CD4-positive, alpha-beta T cell (primary cell): ENCODE measurements around the gene DTNB. TPM values are rescaled to one million over a fixed set of nuclear protein-coding genes. Genes with fewer than 3 reads are reported as not detected.

Experiments used
- ATAC-seq: fragments of 200-7000 bp; cut with Tn5 transposase; one replicate; pipeline ENCODE4 v1.10.0; 2022; ENCODE audit warnings: mild to moderate bottlenecking; ENCODE audit not compliant: poor library complexity
- CTCF ChIA-PET: fragments of 350-600 bp; sonication (Branson Sonifier 250); formaldehyde crosslinking; loops from one replicate; lab custom pipeline; 2021; ENCODE audit warnings: antibody characterized with exemption, inconsistent platforms; lab: Charles Lee
- POLR2A ChIA-PET: fragments of 350-600 bp; sonication (Branson Sonifier 250); formaldehyde crosslinking; loops from one replicate; lab custom pipeline; 2021; ENCODE audit warnings: antibody characterized with exemption, inconsistent platforms; lab: Charles Lee
- DNase-seq, 14 experiments: peaks; one replicate each; pipeline ENCODE4 v3.0.0-alpha.2; 2013 to 2020; ENCODE audit warnings: mixed read lengths in 2 of 14
- H3K27ac ChIP-seq, 2 donors: one replicate each; pipeline versions ENCODE4 v1.5.1 to v1.7.0; 2013; ENCODE audit warnings: low read length in 2 of 2, low read depth in 1 of 2, mild to moderate bottlenecking in 1 of 2
- H3K27me3 ChIP-seq, 2 experiments: 1 replicate in 1 of 2; 2 replicates in 1 of 2; pipeline versions ENCODE4 v1.6.1 to v1.7.0; 2013; ENCODE audit warnings: low read length in 2 of 2, control low read depth in 1 of 2, mild to moderate bottlenecking in 1 of 2, moderate library complexity in 1 of 2; ENCODE audit not compliant: insufficient read depth in 2 of 2, control insufficient read depth in 1 of 2
- H3K36me3 ChIP-seq: one replicate; pipeline ENCODE4 v1.6.1; 2013; ENCODE audit warnings: low read length, control low read depth; ENCODE audit not compliant: insufficient read depth
- H3K4me1 ChIP-seq: one replicate; pipeline ENCODE4 v1.6.1; 2013; ENCODE audit warnings: low read length, control low read depth; ENCODE audit not compliant: insufficient read depth
- H3K4me3 ChIP-seq: one replicate; pipeline ENCODE4 v1.5.1; 2013; ENCODE audit warnings: mild to moderate bottlenecking, low read length, moderate library complexity
- H3K9me3 ChIP-seq, 2 experiments: 1 replicate in 1 of 2; 2 replicates in 1 of 2; pipeline versions ENCODE4 v1.6.1 to v1.7.0; 2013; ENCODE audit warnings: low read length in 2 of 2, mild to moderate bottlenecking in 2 of 2, control low read depth in 1 of 2, moderate library complexity in 1 of 2; ENCODE audit not compliant: control insufficient read depth in 1 of 2, insufficient read depth in 1 of 2
- H3K27ac Mint-ChIP-seq: one replicate; pipeline ENCODE4 v1.8.0; 2020; ENCODE audit warnings: mixed read lengths
- H3K27me3 Mint-ChIP-seq: one replicate; pipeline ENCODE4 v1.8.0; 2021; ENCODE audit warnings: mixed read lengths
- H3K36me3 Mint-ChIP-seq: one replicate; pipeline ENCODE4 v1.8.0; 2021; ENCODE audit warnings: low read depth, mixed read lengths
- H3K4me1 Mint-ChIP-seq: one replicate; pipeline ENCODE4 v1.8.0; 2021; ENCODE audit warnings: low read depth, mixed read lengths
- H3K4me3 Mint-ChIP-seq: one replicate; pipeline ENCODE4 v1.8.0; 2020; ENCODE audit warnings: mild to moderate bottlenecking, mixed read lengths
- H3K9me3 Mint-ChIP-seq: one replicate; pipeline ENCODE4 v1.8.0; 2020; ENCODE audit warnings: mixed read lengths
- intact Hi-C, 2 experiments: fragments of 100-400 bp; cut with DNase I in 1 of 2; cut with micrococcal nuclease in 1 of 2; formaldehyde crosslinking; loops; one replicate each; pipeline versions ENCODE4 v1.15.1 to v1.9.0; 2023 to 2025; cut with DNase I, micrococcal nuclease
- total RNA-seq, 174 experiments: library from RNA in 2 of 174; stranded (reverse) in 2 of 174; gene quantifications; one replicate each; pipeline ENCODE4 v1.2.3 and lab custom pipeline; 2021 to 2026
- TF ChIP-seq, protein P1 (sequence below): fragments of 200-600 bp; IDR thresholded peaks from one replicate; pipeline ENCODE4 v1.8.0; 2022; ENCODE audit warnings: antibody characterized with exemption, mild to moderate bottlenecking

DTNB gene
- total RNA-seq, 2 experiments from 2014 or later = 30.1 to 33.6 TPM

DNA sequence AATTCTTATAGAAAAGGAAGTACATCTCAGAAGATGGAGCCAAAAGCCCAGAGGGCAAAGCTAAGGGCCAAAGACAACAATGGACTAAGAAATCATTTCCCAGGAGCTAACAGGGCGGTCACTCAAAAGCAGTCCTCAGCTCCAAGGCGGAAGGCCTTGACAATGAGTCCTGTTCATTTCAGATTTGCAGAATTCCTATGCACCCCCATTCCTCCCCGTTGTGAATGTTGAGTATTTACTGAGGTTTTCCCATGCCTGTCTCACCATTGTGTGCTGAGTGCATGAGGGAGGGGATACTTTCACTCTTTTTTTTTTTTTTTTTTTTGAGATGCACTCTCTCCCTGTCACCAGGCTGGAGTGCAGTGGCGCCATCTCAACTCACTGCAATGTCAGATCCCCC is 18.8 kb upstream of the DTNB start:
- ChIA-PET CTCF (no interaction called here), POLR2A (no interaction called here)
- Histone ChIP-seq H3K36me3 (no peaks in the 10 kb centered on the region), H3K27me3 (no peaks in the 10 kb centered on the region), H3K4me3 (no peak overlapping the region), H3K27ac (no peak overlapping the region), H3K9me3 (no peaks in the 10 kb centered on the region), H3K4me1 (no peaks in the 10 kb centered on the region)
- intact Hi-C loops = no loop called here
- DNase-seq (no peak), ATAC-seq (no peak)
- H3K4me1 Mint-ChIP-seq = no peaks in the 10 kb centered on the region
- no peak overlapping the region for H3K27ac Mint-ChIP-seq
- no peaks in the 10 kb centered on the region for H3K27me3 Mint-ChIP-seq
- H3K36me3 Mint-ChIP-seq = no peaks in the 10 kb centered on the region
- no peak overlapping the region for H3K4me3 Mint-ChIP-seq
- TF ChIP-seq, protein P1, sequence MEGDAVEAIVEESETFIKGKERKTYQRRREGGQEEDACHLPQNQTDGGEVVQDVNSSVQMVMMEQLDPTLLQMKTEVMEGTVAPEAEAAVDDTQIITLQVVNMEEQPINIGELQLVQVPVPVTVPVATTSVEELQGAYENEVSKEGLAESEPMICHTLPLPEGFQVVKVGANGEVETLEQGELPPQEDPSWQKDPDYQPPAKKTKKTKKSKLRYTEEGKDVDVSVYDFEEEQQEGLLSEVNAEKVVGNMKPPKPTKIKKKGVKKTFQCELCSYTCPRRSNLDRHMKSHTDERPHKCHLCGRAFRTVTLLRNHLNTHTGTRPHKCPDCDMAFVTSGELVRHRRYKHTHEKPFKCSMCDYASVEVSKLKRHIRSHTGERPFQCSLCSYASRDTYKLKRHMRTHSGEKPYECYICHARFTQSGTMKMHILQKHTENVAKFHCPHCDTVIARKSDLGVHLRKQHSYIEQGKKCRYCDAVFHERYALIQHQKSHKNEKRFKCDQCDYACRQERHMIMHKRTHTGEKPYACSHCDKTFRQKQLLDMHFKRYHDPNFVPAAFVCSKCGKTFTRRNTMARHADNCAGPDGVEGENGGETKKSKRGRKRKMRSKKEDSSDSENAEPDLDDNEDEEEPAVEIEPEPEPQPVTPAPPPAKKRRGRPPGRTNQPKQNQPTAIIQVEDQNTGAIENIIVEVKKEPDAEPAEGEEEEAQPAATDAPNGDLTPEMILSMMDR = no peak
- no peaks in the 10 kb centered on the region for H3K9me3 Mint-ChIP-seq

DNA sequence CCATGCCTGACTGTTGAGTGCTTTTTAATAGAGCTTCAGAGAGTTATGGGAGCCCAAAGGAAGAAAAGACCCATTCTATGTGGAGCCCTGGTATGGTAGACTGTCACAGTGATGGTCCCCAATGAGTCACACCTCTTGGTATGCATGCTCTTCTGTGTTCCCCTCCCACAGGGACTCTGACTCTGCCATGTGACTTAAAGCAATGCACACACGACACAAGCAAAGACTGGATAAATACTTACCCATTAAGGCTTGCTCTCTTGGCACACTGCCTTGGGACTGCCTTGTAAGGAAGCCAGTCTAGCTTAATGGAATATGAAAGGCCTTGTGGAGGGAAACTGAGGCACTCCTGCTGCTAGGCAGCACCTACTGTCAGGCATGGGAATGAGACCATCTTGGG is 16.7 kb upstream of the DTNB start:
- POLR2A ChIA-PET = no interaction called here
- Mint-ChIP-seq H3K4me1 (no peaks in the 10 kb centered on the region), H3K27me3 (no peaks in the 10 kb centered on the region), H3K4me3 (no peak overlapping the region), H3K27ac (no peak overlapping the region), H3K36me3 (no peaks in the 10 kb centered on the region), H3K9me3 (no peaks in the 10 kb centered on the region)
- Histone ChIP-seq H3K4me3 (no peak overlapping the region), H3K9me3 (no peaks in the 10 kb centered on the region), H3K36me3 (no peaks in the 10 kb centered on the region), H3K27ac (no peak overlapping the region), H3K4me1 (no peaks in the 10 kb centered on the region), H3K27me3 (no peaks in the 10 kb centered on the region)
- no peak for DNase-seq
- TF ChIP-seq, protein P1 = no peak
- ATAC-seq = no peak
- intact Hi-C loops = no loop called here
- CTCF ChIA-PET = no interaction called here

DNA sequence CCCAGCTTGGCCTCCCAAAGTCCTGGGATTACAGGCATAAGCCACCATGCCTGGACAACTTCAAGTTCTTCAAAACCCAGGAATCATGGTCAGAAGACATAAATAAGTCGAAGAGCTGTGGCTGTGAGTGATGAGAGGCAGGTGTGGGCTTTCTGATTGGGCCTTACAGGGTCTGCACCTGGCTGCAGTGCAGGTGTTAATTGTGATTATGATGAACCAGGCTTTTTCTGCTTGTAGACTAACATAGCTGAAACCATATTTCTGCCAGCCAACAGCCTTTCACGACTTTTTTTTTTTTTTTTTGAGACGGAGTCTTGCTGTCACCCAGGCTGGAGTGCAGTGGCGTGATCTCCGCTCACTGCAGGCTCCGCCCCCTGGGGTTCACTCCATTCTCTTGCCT is 14.9 kb upstream of the DTNB start:
- H3K9me3 Mint-ChIP-seq = no peaks in the 10 kb centered on the region
- Histone ChIP-seq H3K4me1 (no peaks in the 10 kb centered on the region), H3K27ac (no peak overlapping the region), H3K4me3 (no peak overlapping the region), H3K27me3 (no peaks in the 10 kb centered on the region), H3K36me3 (no peaks in the 10 kb centered on the region), H3K9me3 (no peaks in the 10 kb centered on the region)
- intact Hi-C loops = no loop called here
- H3K4me3 Mint-ChIP-seq = no peak overlapping the region
- no peak overlapping the region for H3K27ac Mint-ChIP-seq
- ATAC-seq (no peak), DNase-seq (no peak)
- TF ChIP-seq, protein P1 = no peak
- CTCF ChIA-PET = interaction anchor here (0.6 to 0.7 kb wide), 2 partner anchors 46 to 1874 kb away, joined by 3 read pairs; no protein-coding TSS in a partner anchor
- H3K4me1 Mint-ChIP-seq = no peaks in the 10 kb centered on the region
- peaks cover 6% of the 10 kb centered on the region for H3K27me3 Mint-ChIP-seq
- POLR2A ChIA-PET = interaction anchor here (1.6 kb wide), 1 partner anchor 11 kb away, joined by 5 read pairs; no protein-coding TSS in a partner anchor
- no peaks in the 10 kb centered on the region for H3K36me3 Mint-ChIP-seq
